GM19239 (cell line): ENCODE data around the gene OR56A4.
"Not testable (repeated sequence)": the region's sequence is repeated elsewhere in the genome, so short reads cannot be mapped to it uniquely, and the experiment has no call there.

ENCODE experiments used
- DNase-seq: peaks from one replicate; pipeline ENCODE4 v3.0.0; 2011; ENCODE audit warnings: low spot score; ENCODE audit not compliant: insufficient read length
- FAIRE-seq: peaks from 2 replicates; lab custom pipeline; 2011; peaks lifted over from hg19 to GRCh38; lab: Jason Lieb, UNC

OR56A4 gene

DNA sequence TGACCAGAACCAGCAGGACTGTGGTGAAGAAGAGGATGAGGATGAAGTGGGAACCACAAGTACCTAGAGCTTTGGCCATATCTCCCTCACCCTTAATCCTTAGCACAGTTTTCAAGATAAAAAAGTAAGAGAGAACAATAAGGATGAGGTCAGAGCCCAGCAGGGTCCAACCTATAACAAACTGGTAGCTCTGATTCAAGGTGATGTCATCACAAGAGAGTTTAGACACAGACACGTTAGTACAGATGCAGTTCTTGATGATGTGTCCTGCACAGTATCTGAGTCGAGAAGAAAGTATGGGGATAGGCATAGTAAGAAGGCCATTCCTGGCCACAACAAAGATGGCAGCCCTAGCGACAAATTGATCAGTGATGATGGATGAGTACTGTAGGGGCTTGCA, 39.0 kb downstream of the OR56A4 start:
- DNase-seq (no peak), FAIRE-seq (no peak)

DNA sequence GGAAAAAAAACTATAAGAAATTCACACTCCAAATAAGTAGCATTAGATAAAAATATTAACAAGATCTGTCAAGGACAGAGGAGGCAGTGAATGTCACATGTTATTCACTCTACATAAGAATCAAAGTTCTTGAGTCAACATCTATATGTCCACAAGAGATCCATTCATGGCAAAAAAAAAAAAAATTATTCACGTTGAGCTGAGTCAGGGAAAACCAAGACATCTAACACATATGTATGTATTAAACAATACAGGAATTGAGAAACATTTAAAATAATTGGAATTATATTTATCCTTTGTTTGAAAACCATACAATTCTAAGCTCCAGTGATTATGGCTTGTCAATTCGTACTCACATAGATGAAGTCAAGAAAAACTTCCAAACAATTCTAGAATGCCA, 39.8 kb downstream of the OR56A4 start:
- DNase-seq (no peak), FAIRE-seq (no peak)

DNA sequence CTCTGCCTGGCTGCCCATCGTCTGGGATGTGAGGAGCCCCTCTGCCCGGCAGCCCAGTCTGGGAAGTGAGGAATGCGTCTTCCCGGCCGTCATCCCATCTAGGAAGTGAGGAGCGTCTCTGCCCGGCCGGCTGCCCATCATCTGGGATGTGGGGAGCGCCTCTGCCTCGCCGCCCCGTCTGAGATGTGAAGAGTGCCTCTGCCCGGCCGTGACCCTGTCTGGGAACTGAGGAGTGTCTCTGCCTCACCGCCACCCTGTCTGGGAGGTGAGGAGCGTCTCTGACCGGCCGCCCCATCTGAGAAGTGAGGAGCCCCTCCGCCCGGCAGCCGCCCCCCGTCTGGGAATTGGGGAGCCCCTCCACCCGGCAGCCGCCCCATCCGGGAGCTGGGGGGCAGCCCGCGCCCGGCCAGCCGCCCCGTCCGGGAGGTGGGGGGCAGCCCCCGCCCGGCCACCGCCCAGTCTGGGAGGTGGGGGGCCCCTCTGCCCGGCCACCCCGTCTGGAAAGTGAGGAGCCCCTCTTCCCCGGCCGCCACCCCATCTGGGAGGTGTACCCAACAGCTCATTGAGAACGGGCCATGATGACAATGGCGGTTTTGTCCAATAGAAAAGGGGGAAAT, 45.9 kb downstream of the OR56A4 start:
- DNase-seq, FAIRE-seq: not testable (repeated sequence)

DNA sequence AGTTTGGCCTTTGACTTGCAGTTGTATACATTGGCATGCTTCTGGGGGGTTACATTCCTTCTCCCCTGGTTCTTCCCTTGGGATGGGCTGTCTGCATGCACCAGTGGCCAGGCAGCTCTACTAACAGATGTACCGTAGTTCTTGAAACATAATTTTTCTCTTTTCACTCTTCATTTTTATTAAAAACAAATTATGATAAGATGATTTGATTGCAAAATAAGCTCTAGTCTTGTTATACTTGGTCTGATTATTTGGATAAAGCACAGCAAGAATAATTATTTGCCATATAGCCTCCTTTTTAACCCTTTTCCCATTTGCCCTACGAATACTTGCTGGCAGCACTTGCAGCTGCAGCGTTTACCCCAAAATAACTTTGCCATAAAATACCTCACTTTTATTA, 51.2 kb downstream of the OR56A4 start:
- DNase-seq (no peak), FAIRE-seq (no peak)
